Gastroesophageal sphincter (tissue), 2 donors: ENCODE measurements around the gene ITIH1.

Experiments
- EP300 ChIP-seq: sonication (generic); formaldehyde crosslinking; IDR thresholded peaks from one replicate; pipeline ENCODE4 v1.6.1; 2017; ENCODE audit warnings: antibody characterized with exemption, mild to moderate bottlenecking
- POLR2A ChIP-seq, 2 donors: fragments of 450-650 bp; IDR thresholded peaks; one replicate each; pipeline ENCODE4 v1.6.1; 2017; ENCODE audit warnings: antibody characterized with exemption in 2 of 2, mild to moderate bottlenecking in 2 of 2, moderate library complexity in 1 of 2

GRCh38 chr3:52754373-52754772 is 23.0 kb upstream of the ITIH1 start:
- no peak for TF ChIP-seq EP300
- TF ChIP-seq POLR2A (IDR thresholded peaks at IDR 0.05): no peak
